LoVo (cell line): ENCODE measurements around the gene CABP2.
A peak's percentile ranks its signal among the peaks of the same experiment; 100 is the strongest.

Experiments used
- DNase-seq: peaks from one replicate; pipeline ENCODE4 v3.0.0-alpha.2; 2016; ENCODE audit warnings: low spot score

The CABP2 gene

DNA sequence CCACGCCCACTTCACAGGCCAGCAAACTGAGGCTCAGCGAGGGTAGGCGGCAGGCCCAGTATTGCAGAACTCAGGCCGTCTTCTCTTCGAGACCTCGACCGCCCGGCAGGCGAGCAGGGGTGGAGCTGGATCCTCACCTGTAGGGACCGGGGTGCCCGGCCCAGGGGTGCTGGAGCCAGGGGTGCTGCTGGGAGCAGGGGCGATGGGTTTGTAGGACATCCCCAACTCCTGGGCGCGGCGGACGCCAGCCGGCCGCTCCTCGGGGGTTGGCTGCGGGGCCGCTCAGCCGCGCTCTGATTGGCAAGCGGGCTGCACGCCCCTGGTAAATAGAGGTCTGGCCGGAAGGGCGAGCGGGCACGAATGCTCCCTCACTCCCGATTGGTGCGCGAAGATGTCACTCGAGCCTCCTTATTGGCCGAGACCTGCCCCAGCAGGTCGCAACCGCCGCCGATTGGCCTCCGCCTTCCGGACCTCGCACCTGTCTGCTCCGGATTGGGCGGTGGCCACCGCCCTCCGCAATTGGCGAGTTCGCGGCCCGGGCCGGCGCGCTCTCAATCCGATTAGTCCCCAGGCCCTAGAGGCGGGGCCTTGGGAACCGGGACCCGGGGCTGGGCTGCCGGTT lies 15.3 kb downstream of the CABP2 start, which contains the start of gene CDK2AP2:
Gene CDK2AP2, minus strand, starts transcription at position 299 of the 622 bp plus-strand sequence. Its CDS starts 80 bp downstream, at position 219.
- DNase-seq, result peak; percentile 99

DNA sequence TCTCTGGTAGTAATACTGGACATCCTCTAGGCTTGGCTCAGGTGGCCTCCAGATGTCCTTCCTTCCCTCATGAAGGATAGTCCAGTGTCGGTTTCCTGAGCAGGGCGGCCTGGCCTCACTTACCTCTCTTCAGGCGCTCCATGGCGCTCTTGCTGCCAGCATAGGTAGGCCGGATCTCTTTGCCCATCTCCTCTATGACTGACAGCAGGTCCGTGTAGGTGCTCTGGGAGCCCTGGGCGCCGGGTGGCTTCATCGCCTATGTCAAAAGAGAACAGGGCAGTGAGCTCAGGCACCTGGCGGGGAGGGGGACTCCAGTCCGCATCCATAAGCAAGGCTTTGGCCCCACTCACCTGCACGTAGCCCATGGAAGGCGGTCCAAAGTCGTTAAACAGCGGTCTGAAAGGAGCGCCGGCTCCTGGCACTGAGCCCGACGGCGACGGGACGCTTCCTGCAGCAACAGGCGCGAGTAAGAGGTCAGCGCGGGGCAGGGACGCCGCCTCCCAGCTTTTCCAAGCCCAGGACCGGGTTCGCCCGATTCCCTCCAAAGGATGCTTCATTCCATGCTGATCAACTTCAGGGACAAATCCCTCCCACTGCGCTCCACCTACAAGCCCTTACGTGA lies 15.9 kb downstream of the CABP2 start:
- peak; percentile 80 for DNase-seq

DNA sequence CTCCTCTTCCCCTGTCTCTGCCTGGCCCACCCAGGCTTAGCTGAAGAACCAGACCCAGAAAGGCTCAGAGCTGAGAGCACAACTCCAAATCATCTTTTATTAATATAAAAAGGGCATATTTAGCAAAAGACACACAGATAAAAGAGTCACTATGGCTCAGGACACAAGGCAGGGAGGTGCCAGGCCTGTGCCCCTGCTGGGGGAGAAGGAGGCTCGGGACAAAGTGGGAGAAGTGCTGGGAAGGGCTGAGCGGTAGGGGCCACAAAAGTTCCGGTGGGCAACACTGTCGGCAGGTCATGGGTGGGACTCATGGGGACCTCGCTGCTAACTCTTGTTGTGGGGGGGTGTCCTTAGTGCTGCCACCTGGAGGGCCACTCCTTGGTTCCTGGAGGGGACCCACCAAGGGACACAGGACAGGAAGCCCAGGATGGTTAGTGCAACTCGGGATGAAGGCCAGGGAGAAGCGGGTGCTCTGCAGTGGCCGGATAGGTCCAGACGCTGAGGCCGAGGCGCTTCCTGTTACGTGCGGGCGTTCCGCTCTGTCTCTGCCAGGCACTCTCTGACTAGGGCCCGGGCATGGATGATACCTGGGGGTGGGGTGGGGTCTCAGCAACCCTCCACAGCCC lies 16.7 kb downstream of the CABP2 start:
- no peak for DNase-seq

- DNase-seq, result peak; percentile 98
Measured at GRCh38 chr11:67505605-67506396, 17.4 kb downstream of the CABP2 start.

DNA sequence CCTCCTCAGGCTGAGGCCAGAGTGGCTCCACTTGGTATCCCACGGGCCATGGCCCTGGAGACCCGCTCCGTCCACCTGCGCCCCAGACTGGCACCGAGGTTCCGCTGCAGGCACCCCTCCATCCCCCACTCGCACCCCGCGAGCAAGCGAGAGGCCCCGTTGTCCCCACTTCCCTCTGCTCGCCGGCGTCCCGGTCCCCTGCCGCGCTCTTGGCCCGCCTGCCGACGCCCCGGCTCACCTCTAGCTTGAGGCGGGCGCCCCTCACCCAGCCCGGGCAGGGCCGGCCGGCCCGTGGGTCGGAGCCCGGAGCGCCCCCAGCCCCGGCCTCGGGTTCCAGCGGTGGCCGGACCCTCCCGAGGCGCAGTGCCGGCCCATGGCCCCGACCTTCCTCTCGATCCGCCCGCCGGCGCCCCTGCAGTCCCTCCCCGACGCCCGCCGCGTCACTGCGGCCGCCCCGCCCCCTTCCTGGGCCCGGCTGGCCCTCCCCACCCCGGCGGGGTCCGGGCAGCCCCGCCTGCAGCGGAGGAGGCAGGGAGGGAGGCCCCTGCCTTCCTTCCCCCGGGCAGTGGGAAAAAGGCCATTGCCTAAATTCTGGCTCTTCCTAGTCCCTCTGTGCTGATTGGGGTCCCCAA lies 18.2 kb downstream of the CABP2 start, which contains the start of gene PITPNM1:
Gene PITPNM1, minus strand, starts transcription at position 414 of the 632 bp plus-strand sequence. CDS start 1,183 bp downstream, outside the sequence.
- DNase-seq, result peak; percentile 71

- peak; percentile 28 for DNase-seq
Measured at GRCh38 chr11:67504005-67504949, 19.0 kb downstream of the CABP2 start.

- DNase-seq, result no peak
Measured at GRCh38 chr11:67503119-67504004, 19.9 kb downstream of the CABP2 start.

DNA sequence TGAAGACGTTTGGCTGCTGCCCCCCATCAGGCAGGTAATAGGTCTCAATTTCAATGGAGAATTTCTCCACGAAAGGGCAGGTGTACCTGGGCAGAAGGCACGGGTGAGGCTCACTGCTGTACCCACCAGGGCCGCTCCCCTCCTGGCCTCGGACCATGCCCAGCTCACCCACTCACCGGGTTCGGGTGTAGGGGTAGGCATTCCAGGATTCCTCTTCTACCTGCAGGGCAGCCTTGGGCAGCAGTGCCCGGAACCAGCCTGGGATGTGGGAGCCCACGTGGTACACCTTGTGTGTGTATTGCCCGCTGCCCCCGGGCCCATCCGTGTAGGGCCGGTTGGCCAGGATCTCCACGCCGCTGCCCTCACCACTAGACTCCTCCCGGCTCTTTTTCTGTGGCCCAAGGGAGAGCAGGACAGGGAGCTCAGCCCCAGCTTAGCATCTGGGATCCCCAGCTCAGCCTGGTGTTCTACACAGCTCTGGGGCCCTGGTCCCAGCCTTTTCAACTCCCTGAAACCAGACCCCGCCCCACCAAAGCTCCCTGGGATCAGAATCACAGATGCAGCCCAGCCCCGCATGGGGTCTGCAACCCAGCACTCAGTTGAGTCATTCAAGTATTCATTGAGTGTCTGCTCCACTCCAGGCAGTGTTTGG lies 20.8 kb downstream of the CABP2 start:
- DNase-seq, result no peak

- no peak for DNase-seq
Measured at GRCh38 chr11:67501854-67502253, 21.4 kb downstream of the CABP2 start.

DNA sequence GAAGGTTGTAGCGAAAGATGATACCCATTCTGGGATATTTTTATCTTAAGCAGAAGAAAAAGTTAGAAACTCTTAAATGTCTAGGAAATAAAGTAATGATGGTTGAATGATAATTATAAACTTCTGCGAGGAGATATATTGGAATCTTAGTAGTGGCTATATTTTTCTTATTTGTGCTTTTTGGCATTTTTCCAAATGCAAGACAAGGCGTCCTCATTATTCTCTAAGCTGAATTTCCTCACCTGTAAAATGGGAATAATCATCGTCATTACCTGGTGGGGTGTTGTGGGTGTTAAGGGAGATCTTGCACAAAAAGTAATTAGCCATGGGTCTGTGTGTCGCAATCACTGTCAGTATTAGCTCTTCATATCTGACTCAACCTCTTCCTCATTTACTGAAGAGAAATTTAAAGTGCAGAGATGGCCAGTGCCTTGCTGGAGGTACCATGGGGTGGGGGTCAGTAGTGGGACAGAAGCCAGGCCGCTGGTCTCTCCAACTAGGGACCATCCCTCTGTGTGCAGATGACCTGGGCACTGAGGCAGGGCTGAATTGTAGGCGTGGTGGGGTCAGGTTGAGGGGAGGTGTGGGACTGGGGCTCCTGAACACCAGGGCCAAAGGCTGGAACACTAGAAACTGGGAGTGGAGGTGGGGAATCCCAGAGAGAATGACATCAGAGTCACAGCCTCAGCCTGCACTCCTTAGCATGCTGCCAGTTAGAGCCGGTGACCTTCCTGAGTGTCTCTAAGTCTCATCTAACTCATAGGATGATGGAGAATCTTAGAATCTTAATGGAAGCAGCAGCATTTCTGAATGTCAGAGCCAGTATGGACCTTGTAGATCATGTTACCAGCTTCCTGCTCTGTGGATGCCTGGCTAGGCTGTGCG lies 22.2 kb downstream of the CABP2 start:
- no peak for DNase-seq

GRCh38 chr11:67500484-67500821 lies 22.8 kb downstream of the CABP2 start:
- no peak for DNase-seq

DNA sequence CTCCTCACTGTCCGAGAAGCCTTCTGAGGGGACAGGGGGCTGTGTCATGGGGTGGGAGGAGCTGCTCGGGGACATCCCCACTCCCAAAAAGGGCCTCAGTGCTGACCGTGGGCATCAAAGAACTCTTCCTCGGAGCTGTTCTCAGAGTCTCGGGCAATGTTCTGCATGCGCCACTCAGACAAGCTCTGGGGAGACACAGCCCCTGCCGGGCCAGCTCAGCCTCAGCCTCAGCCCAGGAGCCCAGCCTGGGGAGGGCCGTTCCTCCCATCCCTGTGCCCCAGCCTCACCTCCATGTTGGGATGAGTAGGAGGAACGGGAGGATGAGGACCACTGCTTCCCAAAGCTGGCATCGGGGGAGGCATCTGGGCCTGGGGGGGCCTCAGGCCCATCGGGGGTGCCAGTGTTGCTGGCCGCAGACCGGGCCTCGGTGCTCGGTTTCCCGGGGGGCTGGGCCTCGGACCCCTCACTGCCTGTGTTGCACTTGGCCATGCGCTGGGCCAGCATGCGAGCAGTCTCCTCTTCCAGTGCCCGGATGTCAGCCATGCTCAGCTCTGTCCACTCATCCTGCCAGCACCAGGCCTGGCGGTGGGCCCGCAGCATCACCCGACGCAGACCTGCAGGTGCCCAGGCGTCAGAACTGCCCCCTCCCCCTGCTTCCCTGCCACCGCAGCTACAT lies 23.3 kb downstream of the CABP2 start:
- DNase-seq, result no peak

GRCh38 chr11:67498544-67498972 lies 24.7 kb downstream of the CABP2 start:
- DNase-seq, result no peak

DNA sequence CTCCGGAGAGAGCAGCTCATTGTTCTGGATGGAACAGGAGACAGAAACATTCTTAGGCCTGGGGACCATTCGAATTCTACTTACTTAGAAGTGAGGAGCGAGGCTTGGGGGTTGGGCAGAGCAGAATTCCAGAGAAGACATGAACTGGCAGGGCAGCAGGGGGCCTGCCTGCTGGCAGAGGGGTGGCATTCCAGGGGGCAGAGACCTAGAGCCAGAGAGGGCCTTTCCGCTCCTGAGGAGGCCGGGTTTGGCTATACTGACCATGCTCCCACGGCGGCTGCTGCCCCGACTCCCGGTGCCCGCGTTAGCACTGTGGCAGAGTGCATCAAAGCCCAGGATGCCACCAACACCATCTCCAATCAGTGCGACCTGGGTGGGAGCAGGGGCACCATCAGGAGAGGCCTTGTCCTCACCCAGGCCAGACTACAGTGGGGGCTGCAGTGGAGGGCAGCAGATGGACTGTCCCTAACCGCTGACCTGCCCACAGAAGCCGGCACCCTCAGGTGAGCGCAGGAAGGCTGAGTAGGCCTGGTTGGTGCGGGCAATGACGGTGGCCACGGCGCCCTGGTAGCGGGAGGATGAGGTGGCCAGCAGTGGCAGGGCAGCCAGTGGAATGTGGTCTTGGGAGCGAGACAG lies 25.5 kb downstream of the CABP2 start:
- no peak for DNase-seq

GRCh38 chr11:67496113-67496512 lies 27.1 kb downstream of the CABP2 start:
- DNase-seq, result no peak

GRCh38 chr11:67495234-67496005 lies 27.8 kb downstream of the CABP2 start:
- DNase-seq, result no peak
